Duodenal mucosa (tissue), 2 donors: ENCODE data around the gene IGSF22.

ENCODE experiments used
- H3K27ac ChIP-seq: one replicate; pipeline ENCODE4 v1.7.0; 2013; ENCODE audit warnings: low read depth, low read length
- H3K27me3 ChIP-seq, 2 donors: one replicate each; pipeline ENCODE4 v1.7.0; 2013; ENCODE audit warnings: low read length in 2 of 2, control low read depth in 1 of 2; ENCODE audit not compliant: insufficient read depth in 2 of 2, control insufficient read depth in 1 of 2
- H3K36me3 ChIP-seq, 2 donors: one replicate each; pipeline ENCODE4 v1.7.0; 2013; ENCODE audit warnings: low read length in 2 of 2, control low read depth in 1 of 2; ENCODE audit not compliant: insufficient read depth in 2 of 2, control insufficient read depth in 1 of 2
- H3K4me1 ChIP-seq, 2 donors: one replicate each; pipeline ENCODE4 v1.7.0; 2013; ENCODE audit warnings: low read length in 2 of 2, control low read depth in 1 of 2; ENCODE audit not compliant: insufficient read depth in 2 of 2, control insufficient read depth in 1 of 2
- H3K4me3 ChIP-seq, 2 donors: one replicate each; pipeline ENCODE4 v1.7.0; 2013; ENCODE audit warnings: low read length in 2 of 2, low read depth in 1 of 2
- H3K9ac ChIP-seq, 2 donors: one replicate each; pipeline ENCODE4 v1.7.0; 2013; ENCODE audit warnings: low read length in 2 of 2, low read depth in 1 of 2
- H3K9me3 ChIP-seq, 2 donors: one replicate each; pipeline ENCODE4 v1.7.0; 2013; ENCODE audit warnings: low read length in 2 of 2, control low read depth in 1 of 2; ENCODE audit not compliant: control insufficient read depth in 1 of 2

IGSF22 gene

DNA sequence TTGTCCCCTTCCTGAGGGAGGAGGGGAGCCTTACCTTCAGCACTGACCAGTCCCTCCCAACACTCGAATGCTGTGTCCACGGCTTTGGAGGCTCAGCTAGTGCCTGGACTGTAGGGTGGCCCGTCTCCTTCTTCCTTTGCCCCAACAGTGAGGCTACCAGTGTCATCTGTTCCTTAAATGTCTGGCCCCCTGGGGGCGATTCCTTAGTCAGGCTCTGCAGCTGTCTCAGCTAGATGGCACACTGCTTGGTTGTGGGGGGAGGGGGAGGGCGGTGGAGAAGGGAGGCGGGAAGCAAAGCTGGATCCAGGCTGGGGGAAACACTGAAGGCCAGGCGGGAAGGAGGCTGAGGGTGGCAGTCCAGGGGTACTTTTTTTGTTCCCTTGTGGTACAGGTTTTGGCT is at the start of gene IGSF22:
IGSF22 (minus strand) TSS at position 149 of the 400 bp plus-strand sequence. CDS start 1,952 bp downstream, outside the sequence.
- H3K36me3 ChIP-seq, result no peaks in the 10 kb centered on the region
- H3K4me1 ChIP-seq, result peaks cover 0 to 10% of the 10 kb centered on the region in 2 donors
- H3K9ac ChIP-seq, result no peak within 1 kb of the TSS
- H3K27ac ChIP-seq, result no peak within 1 kb of the TSS
- no peak within 1 kb of the TSS for H3K4me3 ChIP-seq
- no peaks in the 10 kb centered on the region for H3K9me3 ChIP-seq
- H3K27me3 ChIP-seq, result no peaks in the 10 kb centered on the region

DNA sequence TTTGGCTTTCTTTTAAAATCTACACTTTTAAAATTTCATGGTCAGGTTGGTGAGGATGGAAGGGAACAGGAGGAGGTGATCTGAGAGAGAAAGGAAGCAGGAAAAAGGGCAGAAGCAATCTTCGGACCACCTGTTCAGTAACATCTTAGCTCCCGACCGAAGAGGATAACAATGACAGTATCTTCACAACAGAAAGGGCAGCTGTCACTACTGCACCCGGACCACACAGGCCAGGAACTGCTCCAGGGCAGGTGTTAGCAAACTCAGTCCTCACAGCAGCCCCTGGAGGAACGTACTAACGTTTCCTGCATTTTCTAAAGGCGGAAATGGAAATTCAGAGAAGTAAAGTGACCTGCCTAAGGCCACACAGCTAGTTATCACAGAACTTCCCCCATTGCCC is 48.8 kb upstream of the IGSF22 start:
- no peak overlapping the region for H3K9ac ChIP-seq
- H3K9me3 ChIP-seq, result no peaks in the 10 kb centered on the region
- no peaks in the 10 kb centered on the region for H3K27me3 ChIP-seq
- H3K4me3 ChIP-seq, result no peak overlapping the region
- no peaks in the 10 kb centered on the region for H3K4me1 ChIP-seq
- H3K27ac ChIP-seq, result no peak overlapping the region
- H3K36me3 ChIP-seq, result no peaks in the 10 kb centered on the region

DNA sequence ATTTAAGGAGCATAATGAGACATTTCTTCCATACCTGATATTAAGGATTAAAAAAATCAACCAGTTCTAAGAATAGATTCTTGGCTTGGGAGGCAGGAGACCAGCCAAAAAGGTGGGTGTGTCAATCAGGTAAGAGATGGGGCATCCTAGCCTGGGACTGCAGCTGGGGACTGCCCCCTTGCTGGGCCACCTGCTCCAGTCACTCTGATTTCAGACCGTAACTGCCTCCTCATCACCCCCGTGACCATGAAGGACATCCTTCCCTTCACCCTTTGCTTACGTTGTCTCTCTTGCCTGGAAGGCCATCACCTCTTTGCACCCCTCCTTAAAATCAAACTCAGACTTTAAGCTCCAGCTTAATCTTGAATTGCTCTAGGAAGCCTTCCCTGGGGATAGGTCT is 47.7 kb upstream of the IGSF22 start:
- no peak overlapping the region for H3K9ac ChIP-seq
- H3K4me3 ChIP-seq, result no peak overlapping the region
- H3K27ac ChIP-seq, result no peak overlapping the region

DNA sequence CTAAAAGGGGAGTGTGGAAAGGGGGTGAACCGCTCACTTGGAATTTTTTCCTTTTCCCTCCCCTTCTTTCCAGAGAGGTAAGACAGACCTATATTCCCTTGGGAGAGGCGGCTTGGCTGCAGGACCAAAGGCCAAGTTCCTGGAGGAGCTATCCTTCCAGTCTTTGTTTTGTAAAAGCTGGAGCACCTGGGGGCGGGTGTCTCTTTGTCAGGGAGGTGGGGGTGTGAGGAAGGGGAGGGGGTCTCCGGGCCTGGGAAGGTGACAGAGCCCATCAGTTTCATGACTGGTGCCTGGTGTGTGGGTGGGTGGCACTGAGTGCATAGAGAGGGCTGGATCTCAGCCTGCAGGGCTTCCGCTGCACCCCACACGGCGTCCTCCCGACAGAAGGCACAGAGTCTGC is 47.1 kb upstream of the IGSF22 start:
- Histone ChIP-seq H3K27ac (no peak overlapping the region), H3K27me3 (no peaks in the 10 kb centered on the region)

More for the DNA sequence above, 47.7 kb upstream of the IGSF22 start:
- Histone ChIP-seq H3K36me3 (no peaks in the 10 kb centered on the region), H3K27me3 (no peaks in the 10 kb centered on the region), H3K4me1 (no peaks in the 10 kb centered on the region), H3K9me3 (no peaks in the 10 kb centered on the region)

DNA sequence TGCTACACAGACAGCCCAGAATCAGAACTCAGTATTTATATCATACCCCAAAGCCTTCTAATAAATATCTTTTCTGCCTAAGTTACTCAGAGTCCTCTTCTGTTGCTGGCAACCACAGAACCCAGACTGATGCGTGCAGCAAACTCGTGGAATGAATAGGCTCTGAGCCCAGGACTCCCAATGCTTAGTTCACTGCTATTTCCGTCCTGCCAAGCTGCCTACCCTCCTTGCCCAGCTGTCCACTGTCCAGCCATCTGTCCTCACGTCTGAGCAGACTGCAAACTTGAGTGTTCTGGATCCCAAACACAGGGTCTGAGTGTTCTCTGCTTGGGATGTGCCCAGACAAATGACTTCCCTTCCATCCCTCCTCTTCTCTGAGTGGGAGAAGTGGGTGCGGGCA is 46.2 kb upstream of the IGSF22 start:
- Histone ChIP-seq H3K27ac (no peak overlapping the region), H3K9me3 (no peaks in the 10 kb centered on the region), H3K36me3 (no peaks in the 10 kb centered on the region), H3K4me1 (no peaks in the 10 kb centered on the region), H3K9ac (no peak overlapping the region), H3K27me3 (no peaks in the 10 kb centered on the region), H3K4me3 (no peak overlapping the region)

More for the DNA sequence above, 47.1 kb upstream of the IGSF22 start:
- H3K4me3 ChIP-seq, result no peak overlapping the region
- no peaks in the 10 kb centered on the region for H3K36me3 ChIP-seq
- H3K4me1 ChIP-seq, result no peaks in the 10 kb centered on the region
- no peak overlapping the region for H3K9ac ChIP-seq
- H3K9me3 ChIP-seq, result no peaks in the 10 kb centered on the region

DNA sequence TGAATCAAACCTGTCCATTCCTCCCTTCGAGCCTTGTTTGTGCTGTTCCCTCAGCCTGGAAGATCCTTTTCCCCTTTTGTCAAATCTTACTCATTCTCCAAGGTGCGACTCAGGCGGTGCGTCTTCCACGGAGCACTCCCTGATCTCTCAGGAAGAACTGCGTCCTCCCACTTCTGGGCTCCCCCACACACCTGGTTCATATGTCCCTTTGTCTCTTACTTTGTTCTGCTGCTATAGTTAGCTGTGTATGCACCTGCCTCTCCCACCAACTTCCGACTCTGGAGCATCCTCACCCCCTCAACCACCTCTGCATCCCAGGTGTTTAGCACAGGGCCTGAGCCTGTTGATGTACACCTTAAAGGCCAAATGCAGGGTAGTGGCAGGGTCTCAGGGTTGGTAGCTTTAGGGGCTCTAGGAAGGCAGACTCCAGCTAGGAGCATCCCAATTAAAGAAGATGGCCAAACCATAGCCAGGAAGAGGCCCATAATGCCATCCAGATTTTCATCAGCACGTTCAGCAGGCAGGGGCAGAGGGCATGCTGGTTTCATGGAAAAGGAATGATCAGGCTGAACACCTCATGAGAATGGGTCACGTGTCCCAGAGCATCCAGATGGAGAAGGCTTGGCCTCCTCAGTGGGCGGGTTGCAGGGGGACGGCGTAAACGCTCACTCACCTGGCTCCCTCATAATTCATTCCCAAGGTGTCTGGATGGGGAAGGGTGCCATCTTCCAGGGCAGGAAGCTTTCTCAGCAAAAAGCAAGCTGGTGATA is 45.5 kb upstream of the IGSF22 start:
- Histone ChIP-seq H3K4me3 (no peak overlapping the region), H3K4me1 (no peaks in the 10 kb centered on the region), H3K9ac (no peak overlapping the region), H3K36me3 (no peaks in the 10 kb centered on the region), H3K27ac (no peak overlapping the region), H3K27me3 (no peaks in the 10 kb centered on the region), H3K9me3 (no peaks in the 10 kb centered on the region)

DNA sequence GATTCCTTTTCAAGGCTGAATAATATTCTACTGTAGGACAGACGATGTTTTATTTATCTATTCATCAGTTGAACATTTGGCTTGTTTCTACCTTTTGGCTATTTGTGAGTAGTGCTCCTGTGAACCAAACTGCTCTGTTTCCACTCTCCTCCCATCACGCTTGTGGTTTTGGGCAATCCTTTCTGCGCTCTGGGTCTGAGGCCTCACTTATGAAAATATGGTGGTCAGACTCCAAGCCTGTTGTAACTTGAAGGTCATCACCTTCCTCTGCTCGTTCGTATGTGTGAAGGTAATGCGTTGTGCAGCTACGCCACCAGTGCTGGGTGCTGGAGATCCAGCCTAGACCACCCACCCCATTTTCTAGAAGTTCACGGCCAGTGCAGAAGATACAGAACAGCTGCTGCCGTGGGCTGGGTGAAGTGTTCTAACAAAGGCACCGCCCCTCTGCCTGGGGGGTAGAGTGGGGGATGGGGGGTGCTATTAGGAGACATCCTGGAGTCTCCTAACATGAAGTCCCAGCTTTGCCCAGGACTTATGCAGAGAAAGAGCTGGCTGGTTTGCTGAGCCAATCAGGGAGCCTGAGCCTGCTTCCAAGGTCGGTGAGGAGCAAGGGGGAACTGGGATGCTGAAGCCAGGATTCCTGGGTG is 44.6 kb upstream of the IGSF22 start:
- Histone ChIP-seq H3K27me3 (no peaks in the 10 kb centered on the region), H3K27ac (no peak overlapping the region), H3K9ac (no peak overlapping the region), H3K9me3 (no peaks in the 10 kb centered on the region), H3K36me3 (no peaks in the 10 kb centered on the region), H3K4me3 (no peak overlapping the region), H3K4me1 (no peaks in the 10 kb centered on the region)

DNA sequence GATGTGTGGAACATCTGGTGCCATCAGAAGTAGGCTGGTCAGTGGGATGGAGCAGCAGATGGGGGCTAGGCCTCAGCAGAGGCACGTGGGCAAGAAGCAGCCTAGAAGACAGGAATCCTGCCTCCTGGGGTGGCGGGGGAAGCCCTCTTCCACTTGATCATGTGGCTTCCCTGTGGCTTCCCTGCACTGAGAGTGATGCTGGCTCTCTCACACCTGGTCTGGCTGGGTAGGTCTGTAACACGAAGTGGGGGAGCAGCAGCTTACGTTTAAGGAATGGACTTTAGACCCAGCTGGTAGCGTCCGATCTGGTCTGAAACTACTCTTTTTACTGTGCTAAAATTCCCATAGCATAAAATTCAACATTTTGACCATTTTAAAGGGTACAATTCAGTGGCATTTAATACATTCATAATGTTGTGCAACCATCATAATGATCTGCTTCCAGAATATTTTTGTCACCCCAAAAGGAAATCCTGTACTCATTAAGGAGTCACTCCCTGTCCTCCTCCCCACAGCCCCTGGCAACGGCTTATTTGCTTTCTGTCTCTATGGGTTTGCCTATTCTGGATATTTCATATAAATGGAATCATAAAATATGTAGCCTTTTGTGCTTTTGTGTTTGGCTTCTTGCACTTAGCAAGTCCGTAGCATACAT is 43.9 kb upstream of the IGSF22 start:
- H3K4me1 ChIP-seq, result no peaks in the 10 kb centered on the region
- no peak overlapping the region for H3K27ac ChIP-seq
- H3K9me3 ChIP-seq, result no peaks in the 10 kb centered on the region
- no peak overlapping the region for H3K4me3 ChIP-seq
- no peaks in the 10 kb centered on the region for H3K36me3 ChIP-seq
- no peaks in the 10 kb centered on the region for H3K27me3 ChIP-seq
- H3K9ac ChIP-seq, result no peak overlapping the region

DNA sequence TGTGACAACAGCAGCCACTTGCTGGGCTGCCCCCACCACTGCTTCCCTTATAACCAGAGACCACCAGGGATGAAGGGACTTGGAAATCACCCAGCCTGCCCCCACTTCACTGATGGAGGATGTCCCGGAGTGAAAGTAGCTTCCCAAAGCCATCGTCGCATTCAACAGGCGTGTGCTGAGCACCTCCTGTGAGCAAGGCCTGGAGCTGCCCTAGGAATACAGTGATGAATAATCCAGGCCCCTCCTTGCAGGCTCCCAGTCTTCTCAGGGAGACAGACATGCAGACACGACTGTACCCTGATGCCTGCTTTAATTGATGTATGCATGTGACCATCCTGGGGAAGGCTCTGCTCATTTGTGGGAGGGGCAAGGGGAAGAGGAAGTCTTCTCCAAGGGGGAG is 43.0 kb upstream of the IGSF22 start:
- Histone ChIP-seq H3K27ac (no peak overlapping the region), H3K4me1 (no peaks in the 10 kb centered on the region), H3K27me3 (no peaks in the 10 kb centered on the region), H3K36me3 (no peaks in the 10 kb centered on the region), H3K9ac (no peak overlapping the region), H3K9me3 (no peaks in the 10 kb centered on the region), H3K4me3 (no peak overlapping the region)

DNA sequence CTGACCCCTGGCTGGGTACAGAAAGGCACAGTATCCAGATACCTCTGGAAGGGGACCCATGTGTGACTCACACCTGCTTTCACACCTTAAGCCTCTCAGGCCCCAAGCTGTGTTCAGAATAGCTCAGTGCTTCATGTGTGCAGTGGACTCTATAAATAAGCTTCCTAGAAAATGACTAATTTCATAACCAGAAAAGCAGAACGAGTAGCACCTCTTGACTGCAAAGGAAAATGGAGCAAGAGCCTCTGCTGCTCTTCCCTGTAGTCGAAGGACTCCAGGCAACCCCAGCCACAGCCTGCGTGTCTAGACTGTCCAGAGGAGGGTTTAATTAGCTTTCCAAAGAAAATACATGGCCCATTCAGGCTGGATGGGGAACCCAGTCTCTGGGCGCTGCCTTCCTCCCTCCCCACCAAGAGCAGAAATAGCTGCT is 42.5 kb upstream of the IGSF22 start:
- Histone ChIP-seq H3K9ac (no peak overlapping the region), H3K27me3 (no peaks in the 10 kb centered on the region), H3K4me1 (no peaks in the 10 kb centered on the region), H3K36me3 (no peaks in the 10 kb centered on the region), H3K4me3 (no peak overlapping the region), H3K27ac (no peak overlapping the region), H3K9me3 (no peaks in the 10 kb centered on the region)
